HL-60 (cell line): ENCODE data around the gene MAP4.

Source experiments
- DNase-seq, 2 experiments: peaks; one replicate each; pipeline ENCODE4 v3.0.0-alpha.2; 2010 to 2020; ENCODE audit warnings: low read depth in 1 of 2, low spot score in 1 of 2
- H3K27ac ChIP-seq: fragments of 250-450 bp; sonication (Bioruptor Pico); replicated peaks from 2 replicates; pipeline ENCODE4 v1.5.1; 2020; ENCODE audit warnings: mild to moderate bottlenecking, moderate library complexity
- H3K27me3 ChIP-seq: fragments of 250-450 bp; sonication (Bioruptor Pico); 2 replicates; pipeline ENCODE4 v1.5.1; 2021; ENCODE audit warnings: mild to moderate bottlenecking, moderate library complexity; ENCODE audit not compliant: insufficient read depth, poor library complexity, severe bottlenecking
- H3K4me3 ChIP-seq: replicated peaks from 2 replicates; pipeline ENCODE4 v1.5.1; 2011; ENCODE audit warnings: mild to moderate bottlenecking, control low read depth, low read length; ENCODE audit not compliant: insufficient read depth
- CTCF ChIP-seq: IDR thresholded peaks from one replicate; pipeline ENCODE4 v1.5.1; 2011; ENCODE audit warnings: low read length, control low read depth, inconsistent platforms; ENCODE audit not compliant: insufficient read depth
- GABPA ChIP-seq: IDR thresholded peaks from 2 replicates; pipeline ENCODE4 v1.6.1; 2012; ENCODE audit warnings: low read depth
- POLR2AphosphoS5 ChIP-seq: IDR thresholded peaks from 2 replicates; pipeline ENCODE4 v1.6.1; 2012; ENCODE audit warnings: low read depth
- REST ChIP-seq: IDR thresholded peaks from 2 replicates; pipeline ENCODE4 v1.6.1; 2012; ENCODE audit warnings: low read depth; ENCODE audit not compliant: insufficient replicate concordance
- SPI1 ChIP-seq: IDR thresholded peaks from 2 replicates; pipeline ENCODE4 v1.6.1; 2012; ENCODE audit warnings: low read depth, mild to moderate bottlenecking, borderline replicate concordance

MAP4 gene

GRCh38 chr3:47877290-47877689 lies 138.9 kb downstream of the MAP4 start:
- Histone ChIP-seq H3K27me3 (no peaks in the 10 kb centered on the region), H3K27ac (no peak overlapping the region), H3K4me3 (no peak overlapping the region)
- no peak for DNase-seq
- no peak for TF ChIP-seq REST
- TF ChIP-seq CTCF, result no peak
- no peak for TF ChIP-seq POLR2AphosphoS5
- TF ChIP-seq SPI1, result no peak
- TF ChIP-seq GABPA, result no peak

- no peak overlapping the region for H3K27ac ChIP-seq
- no peak overlapping the region for H3K4me3 ChIP-seq
- DNase-seq, result no peak
- no peak for TF ChIP-seq POLR2AphosphoS5
- no peak for TF ChIP-seq CTCF
- no peak for TF ChIP-seq REST
- TF ChIP-seq SPI1, result no peak
- no peak for TF ChIP-seq GABPA
- no peaks in the 10 kb centered on the region for H3K27me3 ChIP-seq
Observed at GRCh38 chr3:47874913-47875312, 141.3 kb downstream of the MAP4 start.

- no peak overlapping the region for H3K27ac ChIP-seq
Observed at GRCh38 chr3:47874438-47874837, 141.8 kb downstream of the MAP4 start.

GRCh38 chr3:47872916-47873315 lies 143.3 kb downstream of the MAP4 start:
- TF ChIP-seq POLR2AphosphoS5, result no peak
- no peak for TF ChIP-seq CTCF
- no peak for TF ChIP-seq GABPA
- no peak for TF ChIP-seq SPI1
- TF ChIP-seq REST, result no peak
- Histone ChIP-seq H3K27me3 (no peaks in the 10 kb centered on the region), H3K27ac (no peak overlapping the region), H3K4me3 (no peak overlapping the region)
- no peak for DNase-seq

More at GRCh38 chr3:47874438-47874837, 141.8 kb downstream of the MAP4 start:
- TF ChIP-seq GABPA, result no peak
- Histone ChIP-seq H3K27me3 (no peaks in the 10 kb centered on the region), H3K4me3 (no peak overlapping the region)
- no peak for DNase-seq
